Transverse colon (tissue), 4 donors: ENCODE measurements around the gene PODNL1.

Source experiments
- CTCF ChIP-seq, 5 experiments: fragments of 200-600 bp in 3 of 5; fragments of 450-650 bp in 2 of 5; sonication (generic) in 3 of 5; IDR thresholded peaks; 1 replicate in 2 of 5; 2 replicates in 3 of 5; pipeline ENCODE4 v1.5.1; 2016 to 2017; ENCODE audit warnings: antibody characterized with exemption in 5 of 5, inconsistent platforms in 3 of 5, mild to moderate bottlenecking in 2 of 5, moderate library complexity in 1 of 5
- EP300 ChIP-seq: sonication (generic); formaldehyde crosslinking; IDR thresholded peaks from one replicate; pipeline ENCODE4 v1.6.1; 2017; ENCODE audit warnings: antibody characterized with exemption, low read depth
- POLR2A ChIP-seq: fragments of 450-650 bp; IDR thresholded peaks from one replicate; pipeline ENCODE4 v1.6.1; 2016; ENCODE audit warnings: antibody characterized with exemption, mild to moderate bottlenecking, moderate library complexity
- POLR2AphosphoS5 ChIP-seq, 3 donors: sonication (generic); formaldehyde crosslinking; IDR thresholded peaks; one replicate each; pipeline ENCODE4 v1.6.1; 2016; ENCODE audit warnings: antibody characterized with exemption in 3 of 3

GRCh38 chr19:13974073-13974472 is 35.9 kb upstream of the PODNL1 start:
- TF ChIP-seq POLR2A (no peak), CTCF (IDR thresholded peaks at IDR 0.05) (no peak), POLR2AphosphoS5 (IDR thresholded peaks at IDR 0.05) (no peak), EP300 (no peak)
